HepG2 (cell line): ENCODE results near the gene RPS6KA2. TPM values are rescaled to one million over a fixed set of nuclear protein-coding genes. Genes with fewer than 3 reads are reported as not detected.

Source experiments
- CBX1 ChIP-seq: IDR thresholded peaks from one replicate; pipeline ENCODE4 v1.6.1; 2016; ENCODE audit warnings: antibody characterized with exemption, low read depth
- HDAC6 ChIP-seq: fragments of 200-600 bp; sonication (generic); IDR thresholded peaks from 2 replicates; pipeline ENCODE4 v1.7.0; 2017; ENCODE audit warnings: mild to moderate bottlenecking, antibody characterized with exemption, low read length, low read depth
- HOXD1 ChIP-seq: sonication (generic); formaldehyde crosslinking; IDR thresholded peaks from 2 replicates; pipeline ENCODE4 v1.5.0; 2020; ENCODE audit warnings: missing genetic modification reagents
- MIER2 ChIP-seq: IDR thresholded peaks from 2 replicates; pipeline ENCODE4 v1.6.1; 2016; ENCODE audit warnings: missing biosample characterization, missing genetic modification reagents
- NCOR1 ChIP-seq: fragments of 200-600 bp; sonication (generic); IDR thresholded peaks from 2 replicates; pipeline ENCODE4 v1.7.0; 2017; ENCODE audit warnings: antibody characterized with exemption, low read length, borderline replicate concordance
- POGZ ChIP-seq: sonication (generic); formaldehyde crosslinking; IDR thresholded peaks from 2 replicates; pipeline ENCODE4 v1.4.0; 2020; ENCODE audit warnings: mild to moderate bottlenecking, missing genetic modification reagents
- PRDM4 ChIP-seq: sonication (generic); formaldehyde crosslinking; IDR thresholded peaks from 2 replicates; pipeline ENCODE4 v1.9.0; 2021; ENCODE audit warnings: missing genetic modification reagents, borderline replicate concordance
- RNF219 ChIP-seq: sonication (generic); formaldehyde crosslinking; IDR thresholded peaks from 2 replicates; pipeline ENCODE4 v1.5.0; 2020; ENCODE audit warnings: mild to moderate bottlenecking, missing genetic modification reagents
- RORA ChIP-seq: sonication (generic); formaldehyde crosslinking; IDR thresholded peaks from 2 replicates; pipeline ENCODE4 v1.5.0; 2020; ENCODE audit warnings: mild to moderate bottlenecking, missing genetic modification reagents, moderate library complexity
- SNAPC4 ChIP-seq: sonication (generic); formaldehyde crosslinking; IDR thresholded peaks from 2 replicates; pipeline ENCODE4 v1.4.0; 2020; ENCODE audit warnings: mild to moderate bottlenecking, missing genetic modification reagents
- SRSF1 ChIP-seq: fragments of 200-400 bp; formaldehyde crosslinking; optimal IDR thresholded peaks from 2 replicates; pipeline ENCODE3; 2017; ENCODE audit warnings: mild to moderate bottlenecking, low read depth, low read length, moderate library complexity
- ZFP36 ChIP-seq: fragments of 150-350 bp; IDR thresholded peaks from 2 replicates; pipeline ENCODE4 v1.6.1; 2018; ENCODE audit warnings: borderline replicate concordance, low read length, low read depth; ENCODE audit not compliant: partially characterized antibody
- ZMYM4 ChIP-seq: sonication (generic); formaldehyde crosslinking; IDR thresholded peaks from 2 replicates; pipeline ENCODE4 v1.8.1; 2023; ENCODE audit warnings: mild to moderate bottlenecking, missing genetic modification reagents
- ZNF232 ChIP-seq: sonication (generic); formaldehyde crosslinking; IDR thresholded peaks from 2 replicates; pipeline ENCODE4 v1.4.0; 2020; ENCODE audit warnings: missing genetic modification reagents, borderline replicate concordance
- polyA plus RNA-seq, 8 experiments: library from polyadenylated mRNA; depleted of rRNA in 3 of 8; stranded (reverse) in 7 of 8; unstranded in 1 of 8; fragments of >200 nt; fragmentation: Illumina TruSeq in 4 of 8; extraction: Trizol in 4 of 8; gene quantifications; 2 replicates each; pipeline versions ENCODE4 v1.2.1 to v1.2.3, GENCODE V29; 2011 to 2016; ENCODE audit warnings: low read depth in 4 of 8, missing spikeins in 1 of 8, mixed read lengths in 1 of 8; ENCODE audit not compliant: insufficient read depth in 1 of 8
- total RNA-seq, 5 experiments: library from RNA; depleted of rRNA; stranded (reverse); fragments of >200 nt; fragmentation: Illumina TruSeq; extraction: Trizol; gene quantifications; 2 replicates each; pipeline ENCODE4 v1.2.3, GENCODE V29; 2016; ENCODE audit warnings: low read depth in 1 of 5
- TF ChIP-seq, protein P1 (sequence below): sonication (generic); formaldehyde crosslinking; IDR thresholded peaks from 2 replicates; pipeline ENCODE4 v1.4.0; 2020; ENCODE audit warnings: missing genetic modification reagents

The RPS6KA2 gene
- total and polyA plus RNA-seq, 2 of the 13 experiments (the other 11 are each of a cell fraction or from before 2014, with no cell fraction given), result 0.22 to 0.38 TPM

DNA sequence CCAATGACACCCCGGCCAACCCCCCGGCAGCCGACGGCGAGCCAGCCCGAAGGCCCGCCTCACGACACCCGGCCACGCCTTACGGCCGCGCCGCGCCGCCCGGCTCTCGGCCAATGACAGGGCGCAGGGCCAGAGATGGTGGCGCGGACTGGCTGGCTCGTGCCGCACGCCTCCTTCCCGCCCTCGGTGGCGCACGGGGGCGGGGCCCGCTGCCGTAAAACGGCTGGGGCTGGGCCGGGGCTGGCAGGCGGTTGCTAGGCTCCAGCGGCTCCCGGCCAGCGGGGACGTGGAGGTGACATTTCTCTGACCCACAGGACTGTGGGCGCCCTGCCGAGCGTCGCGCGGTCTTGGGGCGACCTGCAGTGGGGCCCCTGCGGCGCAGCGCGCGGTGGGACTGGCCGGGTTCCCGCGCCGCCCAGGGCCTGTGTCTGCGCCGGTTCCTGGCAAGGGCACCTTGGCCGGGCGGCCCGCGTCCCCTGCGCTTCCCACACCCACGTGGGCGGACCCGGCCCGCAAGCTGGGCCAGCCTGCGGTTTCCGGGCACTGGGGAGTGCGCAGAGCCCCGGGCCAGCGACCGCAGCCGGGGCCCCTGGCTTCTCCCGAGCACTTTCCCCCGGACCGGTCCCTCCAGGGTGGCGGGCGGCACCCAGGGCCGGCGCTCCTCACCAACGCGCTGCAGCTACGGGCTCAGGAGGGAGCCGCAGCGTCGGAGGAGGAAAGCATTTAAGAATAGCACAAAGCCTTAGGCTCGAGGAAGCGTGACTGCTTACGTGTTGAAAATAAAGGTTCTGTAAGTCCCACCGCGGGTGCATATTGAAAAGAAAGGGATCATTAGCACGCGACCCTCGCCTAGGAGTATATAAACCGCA, 243.9 kb downstream of the RPS6KA2 start, which contains the start of gene MPC1 (continued):
- TF ChIP-seq HOXD1 (peak; percentile 84), SNAPC4 (CRISPR knock-in tag) (0 out of 2 replicates have a peak, but pooled peaks have one; percentile 7), RORA (CRISPR knock-in tag) (no peak), POGZ (CRISPR knock-in tag) (peak; percentile 74), ZFP36 (no peak), RNF219 (CRISPR knock-in tag) (no peak), NCOR1 (no peak), PRDM4 (CRISPR knock-in tag) (no peak), HDAC6 (no peak), MIER2 (no peak), ZNF232 (CRISPR knock-in tag) (peak; percentile 81; the same call in 1 of the 2 replicates), SRSF1 (peak; percentile 33), ZMYM4 (CRISPR knock-in tag) (peak; percentile 97), CBX1 (peak; percentile 55)
- TF ChIP-seq, protein P1, sequence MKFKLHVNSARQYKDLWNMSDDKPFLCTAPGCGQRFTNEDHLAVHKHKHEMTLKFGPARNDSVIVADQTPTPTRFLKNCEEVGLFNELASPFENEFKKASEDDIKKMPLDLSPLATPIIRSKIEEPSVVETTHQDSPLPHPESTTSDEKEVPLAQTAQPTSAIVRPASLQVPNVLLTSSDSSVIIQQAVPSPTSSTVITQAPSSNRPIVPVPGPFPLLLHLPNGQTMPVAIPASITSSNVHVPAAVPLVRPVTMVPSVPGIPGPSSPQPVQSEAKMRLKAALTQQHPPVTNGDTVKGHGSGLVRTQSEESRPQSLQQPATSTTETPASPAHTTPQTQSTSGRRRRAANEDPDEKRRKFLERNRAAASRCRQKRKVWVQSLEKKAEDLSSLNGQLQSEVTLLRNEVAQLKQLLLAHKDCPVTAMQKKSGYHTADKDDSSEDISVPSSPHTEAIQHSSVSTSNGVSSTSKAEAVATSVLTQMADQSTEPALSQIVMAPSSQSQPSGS (CRISPR knock-in tag), result peak; percentile 36; the same call in 1 of the 2 replicates
